Activated B cell treated with CpG ODN at 0.5 μM for 24 hours (primary cell): ENCODE results near the gene BRD7. TPM values are rescaled to one million over a fixed set of nuclear protein-coding genes. Genes with fewer than 3 reads are reported as not detected.
A peak's percentile ranks its signal among the peaks of the same experiment; 100 is the strongest.

Experiments used
- ATAC-seq: fragments of 200-7000 bp; cut with Tn5 transposase; one replicate; pipeline ENCODE4 v1.10.0; 2021; ENCODE audit warnings: low read depth, mild to moderate bottlenecking, moderate library complexity
- CTCF ChIA-PET: fragments of 350-600 bp; sonication (Branson Sonifier 250); formaldehyde crosslinking; loops from one replicate; lab custom pipeline; 2021; ENCODE audit warnings: antibody characterized with exemption; lab: Charles Lee
- POLR2A ChIA-PET: fragments of 350-600 bp; sonication (Branson Sonifier 250); formaldehyde crosslinking; loops from one replicate; lab custom pipeline; 2021; ENCODE audit warnings: antibody characterized with exemption; lab: Charles Lee
- DNase-seq: peaks from one replicate; pipeline ENCODE4 v3.0.0; 2022
- H3K27ac Mint-ChIP-seq: one replicate; pipeline ENCODE4 v1.8.0; 2020; ENCODE audit warnings: mixed read lengths
- H3K27me3 Mint-ChIP-seq: one replicate; pipeline ENCODE4 v1.8.0; 2021; ENCODE audit warnings: mixed read lengths
- H3K36me3 Mint-ChIP-seq: one replicate; pipeline ENCODE4 v1.8.0; 2021; ENCODE audit warnings: low read depth, mixed read lengths
- H3K4me1 Mint-ChIP-seq: one replicate; pipeline ENCODE4 v1.8.0; 2021; ENCODE audit warnings: mixed read lengths
- H3K4me3 Mint-ChIP-seq: one replicate; pipeline ENCODE4 v1.8.0; 2020; ENCODE audit warnings: mild to moderate bottlenecking, mixed read lengths
- H3K9me3 Mint-ChIP-seq: one replicate; pipeline ENCODE4 v1.8.0; 2020; ENCODE audit warnings: mixed read lengths
- intact Hi-C: fragments of 100-400 bp; cut with micrococcal nuclease; formaldehyde crosslinking; loops from one replicate; pipeline ENCODE4 v1.15.1; 2024
- total RNA-seq: library from RNA; stranded (reverse); gene quantifications from 2 replicates; pipeline ENCODE4 v1.2.3, GENCODE V29; 2022
- TF ChIP-seq, protein P1 (sequence below): fragments of 200-600 bp; IDR thresholded peaks from one replicate; pipeline ENCODE4 v1.8.0; 2022; ENCODE audit warnings: antibody characterized with exemption, mild to moderate bottlenecking

BRD7 gene
- total RNA-seq, 1 donor from 2014 or later, result 65.2 TPM

DNA sequence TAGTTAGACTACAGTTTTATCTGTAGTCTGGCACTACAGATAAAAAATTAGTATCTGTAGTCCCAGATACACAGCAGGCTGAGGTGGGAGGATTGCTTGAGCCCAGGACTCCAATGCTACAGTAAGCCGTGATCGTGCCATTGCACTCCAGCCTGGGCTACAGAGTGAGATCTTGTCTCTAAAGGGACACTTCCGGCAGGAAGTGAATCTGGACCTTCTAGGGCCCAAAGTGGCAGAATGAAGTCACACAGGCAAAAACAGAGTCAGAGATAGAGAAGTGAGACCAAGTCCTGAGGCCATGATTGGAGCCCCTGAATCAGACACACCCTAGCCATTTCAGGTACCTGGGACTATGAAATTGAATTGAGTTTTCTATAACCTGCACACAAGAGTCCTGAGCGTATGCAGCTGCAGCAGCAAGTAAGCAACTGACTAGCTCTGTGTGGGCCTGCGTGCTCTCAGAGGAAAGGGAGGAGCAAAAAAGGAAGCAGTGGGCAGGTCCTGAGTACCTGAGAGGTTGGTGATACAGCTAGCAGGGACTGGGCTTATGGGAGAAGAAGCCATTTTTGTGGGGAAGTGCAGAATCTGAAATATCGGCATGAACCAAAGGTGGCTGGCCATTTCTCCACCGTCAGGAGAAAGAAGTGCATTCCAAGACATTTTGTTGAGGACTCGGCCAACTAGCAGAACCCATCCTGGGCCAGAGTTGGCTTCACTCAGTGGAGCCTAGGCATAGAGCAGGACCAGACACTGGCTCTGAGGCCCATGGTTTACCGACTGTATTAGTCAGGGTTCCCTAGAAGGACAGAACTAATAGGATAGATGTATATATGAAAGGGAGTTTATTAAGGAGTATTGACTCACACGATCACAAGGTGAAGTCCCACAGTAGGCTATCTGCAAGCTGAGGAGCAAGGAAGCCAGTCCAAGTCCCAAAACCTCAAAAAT is 27.2 kb upstream of the BRD7 start:
- Mint-ChIP-seq H3K27me3 (no peaks in the 10 kb centered on the region), H3K4me3 (no peak overlapping the region), H3K27ac (peak overlapping the region; percentile 47), H3K4me1 (peaks cover 9% of the 10 kb centered on the region), H3K36me3 (no peaks in the 10 kb centered on the region), H3K9me3 (no peaks in the 10 kb centered on the region)
- TF ChIP-seq, protein P1, sequence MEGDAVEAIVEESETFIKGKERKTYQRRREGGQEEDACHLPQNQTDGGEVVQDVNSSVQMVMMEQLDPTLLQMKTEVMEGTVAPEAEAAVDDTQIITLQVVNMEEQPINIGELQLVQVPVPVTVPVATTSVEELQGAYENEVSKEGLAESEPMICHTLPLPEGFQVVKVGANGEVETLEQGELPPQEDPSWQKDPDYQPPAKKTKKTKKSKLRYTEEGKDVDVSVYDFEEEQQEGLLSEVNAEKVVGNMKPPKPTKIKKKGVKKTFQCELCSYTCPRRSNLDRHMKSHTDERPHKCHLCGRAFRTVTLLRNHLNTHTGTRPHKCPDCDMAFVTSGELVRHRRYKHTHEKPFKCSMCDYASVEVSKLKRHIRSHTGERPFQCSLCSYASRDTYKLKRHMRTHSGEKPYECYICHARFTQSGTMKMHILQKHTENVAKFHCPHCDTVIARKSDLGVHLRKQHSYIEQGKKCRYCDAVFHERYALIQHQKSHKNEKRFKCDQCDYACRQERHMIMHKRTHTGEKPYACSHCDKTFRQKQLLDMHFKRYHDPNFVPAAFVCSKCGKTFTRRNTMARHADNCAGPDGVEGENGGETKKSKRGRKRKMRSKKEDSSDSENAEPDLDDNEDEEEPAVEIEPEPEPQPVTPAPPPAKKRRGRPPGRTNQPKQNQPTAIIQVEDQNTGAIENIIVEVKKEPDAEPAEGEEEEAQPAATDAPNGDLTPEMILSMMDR, result no peak
- POLR2A ChIA-PET, result no interaction called here
- ATAC-seq (peak; percentile 49), DNase-seq (no peak)
- intact Hi-C loops, result no loop called here
- CTCF ChIA-PET, result no interaction called here

- DNase-seq (no peak), ATAC-seq (no peak)
- Mint-ChIP-seq H3K27ac (no peak overlapping the region), H3K9me3 (no peaks in the 10 kb centered on the region), H3K4me3 (no peak overlapping the region), H3K4me1 (peaks cover 9% of the 10 kb centered on the region), H3K27me3 (no peaks in the 10 kb centered on the region), H3K36me3 (no peaks in the 10 kb centered on the region)
- intact Hi-C loops, result no loop called here
- ChIA-PET CTCF (interaction anchor here (1.1 kb wide), 1 partner anchor 27 kb away, joined by 3 read pairs; no protein-coding TSS in a partner anchor), POLR2A (interaction anchor here (0.7 to 0.8 kb wide), 2 partner anchors 12 to 217 kb away, joined by 3 to 7 read pairs; no protein-coding TSS in a partner anchor)
- TF ChIP-seq, protein P1, result no peak
Observed at GRCh38 chr16:50393858-50394802, 25.3 kb upstream of the BRD7 start.

- Mint-ChIP-seq H3K9me3 (no peaks in the 10 kb centered on the region), H3K36me3 (no peaks in the 10 kb centered on the region), H3K27me3 (peaks cover 2% of the 10 kb centered on the region), H3K4me3 (no peak overlapping the region), H3K27ac (no peak overlapping the region), H3K4me1 (peaks cover 9% of the 10 kb centered on the region)
- intact Hi-C loops, result no loop called here
- ATAC-seq (no peak), DNase-seq (no peak)
- TF ChIP-seq, protein P1, result no peak
- ChIA-PET CTCF (no interaction called here), POLR2A (interaction anchor here (0.8 kb wide), 1 partner anchor 218 kb away, joined by 3 read pairs; no protein-coding TSS in a partner anchor)
Observed at GRCh38 chr16:50393416-50393815, 24.6 kb upstream of the BRD7 start.

- intact Hi-C loops, result no loop called here
- Mint-ChIP-seq H3K4me3 (no peak overlapping the region), H3K9me3 (no peaks in the 10 kb centered on the region), H3K36me3 (no peaks in the 10 kb centered on the region), H3K27me3 (peaks cover 2% of the 10 kb centered on the region), H3K27ac (no peak overlapping the region), H3K4me1 (peaks cover 5% of the 10 kb centered on the region)
- ChIA-PET POLR2A (no interaction called here), CTCF (no interaction called here)
- ATAC-seq (no peak), DNase-seq (no peak)
- TF ChIP-seq, protein P1, result no peak
Observed at GRCh38 chr16:50390914-50391716, 22.3 kb upstream of the BRD7 start.
